GM12875 (cell line): ENCODE results near the gene TRIO.

Experiments
- H3K4me3 ChIP-seq: one replicate; pipeline ENCODE4 v1.5.1; 2011; ENCODE audit warnings: low read depth, low read length, control low read depth
- CTCF ChIP-seq: IDR thresholded peaks from 2 replicates; pipeline ENCODE4 v1.5.1; 2011; ENCODE audit warnings: low read depth, mild to moderate bottlenecking, control low read depth, inconsistent platforms, low read length, moderate library complexity, borderline replicate concordance; ENCODE audit not compliant: insufficient read depth

Gene TRIO

GRCh38 chr5:14557791-14558415, 414.8 kb downstream of the TRIO start:
- TF ChIP-seq CTCF, result no peak
- no peak overlapping the region for H3K4me3 ChIP-seq
